Activated CD4-positive, alpha-beta T cell treated with anti-CD3 and anti-CD28 coated beads, Interleukin-2, amount 50 U/mL, for 48 hours (primary cell): ENCODE results near the gene CDK19.
"Not testable (repeated sequence)": the region's sequence is repeated elsewhere in the genome, so short reads cannot be mapped to it uniquely, and the experiment has no call there.

Experiments
- DNase-seq, 2 experiments: peaks; one replicate each; pipeline ENCODE4 v3.0.0-alpha.2; 2020

CDK19 gene

GRCh38 chr6:110755411-110755834 is 59.8 kb downstream of the CDK19 start:
- no peak for DNase-seq

- not testable (repeated sequence) for DNase-seq
Observed at GRCh38 chr6:110753936-110754668, 61.2 kb downstream of the CDK19 start.

- DNase-seq, result no peak
Observed at GRCh38 chr6:110748453-110748852, 66.8 kb downstream of the CDK19 start.

GRCh38 chr6:110746680-110747079 is 68.6 kb downstream of the CDK19 start:
- DNase-seq, result no peak

GRCh38 chr6:110744991-110745390 is 70.3 kb downstream of the CDK19 start:
- no peak for DNase-seq

- not testable (repeated sequence) for DNase-seq
Observed at GRCh38 chr6:110742552-110742951, 72.7 kb downstream of the CDK19 start.

GRCh38 chr6:110741517-110741916 is 73.8 kb downstream of the CDK19 start:
- DNase-seq, result no peak

GRCh38 chr6:110738899-110739365 is 76.3 kb downstream of the CDK19 start:
- DNase-seq, result no peak

- no peak for DNase-seq
Observed at GRCh38 chr6:110735666-110736065, 79.6 kb downstream of the CDK19 start.

GRCh38 chr6:110731898-110732297 is 83.4 kb downstream of the CDK19 start:
- no peak for DNase-seq

GRCh38 chr6:110731196-110731595 is 84.1 kb downstream of the CDK19 start:
- no peak for DNase-seq

- DNase-seq, result no peak
Observed at GRCh38 chr6:110728501-110728900, 86.8 kb downstream of the CDK19 start.

- DNase-seq, result no peak
Observed at GRCh38 chr6:110723017-110723416, 92.3 kb downstream of the CDK19 start.

GRCh38 chr6:110720066-110720465 is 95.2 kb downstream of the CDK19 start:
- DNase-seq, result no peak

- not testable (repeated sequence) for DNase-seq
Observed at GRCh38 chr6:110719601-110720000, 95.7 kb downstream of the CDK19 start.

- no peak for DNase-seq
Observed at GRCh38 chr6:110714143-110714542, 101.1 kb downstream of the CDK19 start.

GRCh38 chr6:110712238-110712637 is 103.0 kb downstream of the CDK19 start:
- DNase-seq, result no peak

GRCh38 chr6:110710115-110710514 is 105.2 kb downstream of the CDK19 start:
- DNase-seq, result no peak

- no peak for DNase-seq
Observed at GRCh38 chr6:110708295-110708950, 106.8 kb downstream of the CDK19 start.

- DNase-seq, result no peak
Observed at GRCh38 chr6:110705543-110705942, 109.7 kb downstream of the CDK19 start.

- no peak for DNase-seq
Observed at GRCh38 chr6:110703906-110704594, 111.2 kb downstream of the CDK19 start.

GRCh38 chr6:110703010-110703905 is 112.0 kb downstream of the CDK19 start:
- no peak for DNase-seq

GRCh38 chr6:110699780-110700179 is 115.5 kb downstream of the CDK19 start:
- DNase-seq, result no peak
